Liver (tissue), 2 donors: ENCODE data around the gene GAGE1.
"Not testable (repeated sequence)": the region's sequence is repeated elsewhere in the genome, so short reads cannot be mapped to it uniquely, and the experiment has no call there.

Experiments
- YY1 ChIP-seq: IDR thresholded peaks from 2 replicates; pipeline ENCODE4 v1.6.1; 2016; ENCODE audit warnings: antibody characterized with exemption, mild to moderate bottlenecking
- TF ChIP-seq, protein P1 (sequence below): fragments of 150-350 bp; IDR thresholded peaks from 2 replicates; pipeline ENCODE4 v1.5.1; 2017; ENCODE audit warnings: improper control_type of control experiment, low read depth, low read length; ENCODE audit not compliant: missing input control
- donor health status: healthy.

DNA sequence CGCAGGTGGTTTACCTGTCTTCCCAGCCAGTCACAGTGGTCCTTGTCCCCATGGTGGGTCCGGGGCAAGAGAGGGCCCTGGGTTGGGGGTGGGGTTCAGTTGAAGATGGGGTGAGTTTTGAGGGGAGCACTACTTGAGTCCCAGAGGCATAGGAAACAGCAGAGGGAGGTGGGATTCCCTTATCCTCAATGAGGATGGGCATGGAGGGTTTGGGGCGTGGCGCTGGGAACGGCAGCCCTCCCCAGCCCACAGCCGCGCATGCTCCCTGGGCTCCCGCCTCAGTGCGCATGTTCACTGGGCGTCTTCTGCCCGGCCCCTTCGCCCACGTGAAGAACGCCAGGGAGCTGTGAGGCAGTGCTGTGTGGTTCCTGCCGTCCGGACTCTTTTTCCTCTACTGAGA is 38.3 kb upstream of the GAGE1 start, which contains the start of gene GAGE12F:
- not testable (repeated sequence) for TF ChIP-seq YY1
- TF ChIP-seq, protein P1, sequence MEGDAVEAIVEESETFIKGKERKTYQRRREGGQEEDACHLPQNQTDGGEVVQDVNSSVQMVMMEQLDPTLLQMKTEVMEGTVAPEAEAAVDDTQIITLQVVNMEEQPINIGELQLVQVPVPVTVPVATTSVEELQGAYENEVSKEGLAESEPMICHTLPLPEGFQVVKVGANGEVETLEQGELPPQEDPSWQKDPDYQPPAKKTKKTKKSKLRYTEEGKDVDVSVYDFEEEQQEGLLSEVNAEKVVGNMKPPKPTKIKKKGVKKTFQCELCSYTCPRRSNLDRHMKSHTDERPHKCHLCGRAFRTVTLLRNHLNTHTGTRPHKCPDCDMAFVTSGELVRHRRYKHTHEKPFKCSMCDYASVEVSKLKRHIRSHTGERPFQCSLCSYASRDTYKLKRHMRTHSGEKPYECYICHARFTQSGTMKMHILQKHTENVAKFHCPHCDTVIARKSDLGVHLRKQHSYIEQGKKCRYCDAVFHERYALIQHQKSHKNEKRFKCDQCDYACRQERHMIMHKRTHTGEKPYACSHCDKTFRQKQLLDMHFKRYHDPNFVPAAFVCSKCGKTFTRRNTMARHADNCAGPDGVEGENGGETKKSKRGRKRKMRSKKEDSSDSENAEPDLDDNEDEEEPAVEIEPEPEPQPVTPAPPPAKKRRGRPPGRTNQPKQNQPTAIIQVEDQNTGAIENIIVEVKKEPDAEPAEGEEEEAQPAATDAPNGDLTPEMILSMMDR = not testable (repeated sequence)
